ENCODE data around the gene TEX19. TPM values are rescaled to one million over a fixed set of nuclear protein-coding genes. Genes with fewer than 3 reads are reported as not detected.
A peak's percentile ranks its signal among the peaks of the same experiment; 100 is the strongest.

Gene TEX19
- total and polyA plus RNA-seq, 9 of the 15 experiments (the other 6 are each of a cell fraction or from before 2014, with no cell fraction given) = 0.10 to 4.9 (median 1.9) TPM

- TF ChIP-seq UBTF (IDR thresholded peaks at IDR 0.05; ENCODE audit: borderline replicate concordance in 1 of 2, low read depth in 2 of 2, low read length in 2 of 2) (no peak), RUNX1 (IDR thresholded peaks at IDR 0.05; ENCODE audit: low read depth) (no peak), CREB1 (IDR thresholded peaks at IDR 0.05) (no peak), CREB1 (CRISPR knock-in tag; IDR thresholded peaks at IDR 0.05) (no peak), ZNF717 (CRISPR knock-in tag; IDR thresholded peaks at IDR 0.05) (no peak), STAG1 (CRISPR knock-in tag; IDR thresholded peaks at IDR 0.05; ENCODE audit: borderline replicate concordance) (no peak; the same call in 1 of the 2 replicates), ZFX (CRISPR knock-in tag; IDR thresholded peaks at IDR 0.05) (peak; percentile 38; the same call in 1 of the 2 replicates), ZMIZ1 (IDR thresholded peaks at IDR 0.05; ENCODE audit: low read depth in 2 of 2, low read length in 2 of 2) (no peak), TGIF2 (CRISPR knock-in tag; IDR thresholded peaks at IDR 0.05) (no peak), RB1 (IDR thresholded peaks at IDR 0.05; ENCODE audit: low read depth) (no peak), U2AF2 (optimal IDR thresholded peaks at IDR 0.05; ENCODE audit: low read depth, low read length) (no peak), ZBTB43 (CRISPR knock-in tag; IDR thresholded peaks at IDR 0.05) (no peak), TBL1XR1 (IDR thresholded peaks at IDR 0.05; ENCODE audit: low read length in 2 of 2) (no peak), BCL6 (CRISPR knock-in tag; IDR thresholded peaks at IDR 0.05) (no peak), BCOR (IDR thresholded peaks at IDR 0.05) (no peak), GTF2F1 (IDR thresholded peaks at IDR 0.05; ENCODE audit: low read depth, low read length) (no peak), JUN (IDR thresholded peaks at IDR 0.05; ENCODE audit: borderline replicate concordance, low read depth, low read length) (no peak), JUN (CRISPR knock-in tag; IDR thresholded peaks at IDR 0.05; ENCODE audit: borderline replicate concordance) (no peak), CTBP1 (IDR thresholded peaks at IDR 0.05; ENCODE audit: borderline replicate concordance) (no peak), NR2F6 (CRISPR knock-in tag; IDR thresholded peaks at IDR 0.05) (no peak), ZNF780A (CRISPR knock-in tag; IDR thresholded peaks at IDR 0.05) (no peak), ZNF583 (CRISPR knock-in tag; IDR thresholded peaks at IDR 0.05) (no peak), CEBPG (CRISPR knock-in tag; IDR thresholded peaks at IDR 0.05) (no peak), CEBPG (tag; conservative IDR thresholded peaks at IDR 0.05 in 1 of 2, IDR thresholded peaks at IDR 0.05 in 1 of 2) (no peak)
These were observed at the start of gene TEX19 (continued) for GRCh38 chr17:82358465-82359350.
